IMR-90 (cell line): ENCODE measurements around the gene CORO1C. TPM values are rescaled to one million over a fixed set of nuclear protein-coding genes. Genes with fewer than 3 reads are reported as not detected.

Experiments
- ATAC-seq: fragments of 200-7000 bp; cut with Tn5 transposase; 2 replicates; pipeline ENCODE4 v1.9.1; 2020; ENCODE audit warnings: low read depth, mild to moderate bottlenecking, moderate library complexity
- BruUV-seq: library from RNA; stranded (reverse); fragments of 400-500 nt; replicated peaks from 2 replicates; lab custom pipeline; 2021; lab: Mats Ljungman, UMichigan
- CTCF ChIA-PET: fragments of 300-600 bp; formaldehyde crosslinking; extraction: SDS; loops from one replicate; lab custom pipeline; 2021; ENCODE audit warnings: antibody characterized with exemption; lab: Yijun Ruan, JAX
- POLR2A ChIA-PET: fragments of 300-600 bp; sonication (Branson Sonifier 250); formaldehyde crosslinking; loops from one replicate; lab custom pipeline; 2022; ENCODE audit warnings: antibody characterized with exemption; ENCODE audit not compliant: unreplicated experiment; lab: Charles Lee
- DNase-seq: peaks from one replicate; pipeline ENCODE4 v3.0.0; 2013
- H2AFZ ChIP-seq: replicated peaks from 2 replicates; pipeline ENCODE3; 2013; ENCODE audit warnings: low read length, mild to moderate bottlenecking; ENCODE audit not compliant: poor library complexity
- H2AK5ac ChIP-seq: 2 replicates; pipeline ENCODE4 v1.6.1; 2013; ENCODE audit warnings: low read depth, low read length, inconsistent platforms
- H2AK9ac ChIP-seq: replicated peaks from 2 replicates; pipeline ENCODE3; 2013; ENCODE audit warnings: mild to moderate bottlenecking, low read depth, low read length, moderate library complexity; ENCODE audit not compliant: poor library complexity
- H2BK120ac ChIP-seq: 2 replicates; pipeline ENCODE4 v1.6.1; 2013; ENCODE audit warnings: low read depth, low read length, inconsistent platforms
- H2BK15ac ChIP-seq: 3 replicates; pipeline ENCODE4 v1.6.1; 2013; ENCODE audit warnings: low read depth, low read length, inconsistent platforms
- H2BK20ac ChIP-seq: 2 replicates; pipeline ENCODE4 v1.6.1; 2013; ENCODE audit warnings: low read depth, mild to moderate bottlenecking, inconsistent platforms, low read length, moderate library complexity
- H2BK5ac ChIP-seq: 2 replicates; pipeline ENCODE4 v1.6.1; 2013; ENCODE audit warnings: mild to moderate bottlenecking, low read depth, low read length, inconsistent platforms; ENCODE audit not compliant: poor library complexity, severe bottlenecking
- H3K14ac ChIP-seq: replicated peaks from 2 replicates; pipeline ENCODE4 v1.6.1; 2013; ENCODE audit warnings: low read depth, low read length, inconsistent platforms
- H3K18ac ChIP-seq: 2 replicates; pipeline ENCODE4 v1.6.1; 2013; ENCODE audit warnings: low read depth, low read length, control low read depth
- H3K23ac ChIP-seq: 2 replicates; pipeline ENCODE4 v1.6.1; 2013; ENCODE audit warnings: low read depth, low read length, inconsistent platforms
- H3K27ac ChIP-seq: 2 replicates; pipeline ENCODE4 v1.5.1; 2013; ENCODE audit warnings: mild to moderate bottlenecking, control low read depth, low read length; ENCODE audit not compliant: insufficient read depth
- H3K27me3 ChIP-seq: 2 replicates; pipeline ENCODE4 v1.6.1; 2013; ENCODE audit warnings: low read length; ENCODE audit not compliant: control insufficient read depth, insufficient read depth
- H3K36me3 ChIP-seq: 2 replicates; pipeline ENCODE4 v1.6.1; 2013; ENCODE audit warnings: low read length, mixed read lengths; ENCODE audit not compliant: control insufficient read depth, insufficient read depth
- H3K4ac ChIP-seq: 2 replicates; pipeline ENCODE4 v1.6.1; 2013; ENCODE audit warnings: low read depth, low read length, inconsistent platforms
- H3K4me1 ChIP-seq: 2 replicates; pipeline ENCODE4 v1.6.1; 2013; ENCODE audit warnings: low read length, mixed read lengths; ENCODE audit not compliant: control insufficient read depth, insufficient read depth
- H3K4me2 ChIP-seq: 2 replicates; pipeline ENCODE4 v1.6.1; 2013; ENCODE audit warnings: low read depth, mild to moderate bottlenecking, control low read depth, low read length, moderate library complexity
- H3K4me3 ChIP-seq: 2 replicates; pipeline ENCODE4 v1.5.1; 2013; ENCODE audit warnings: low read depth, mild to moderate bottlenecking, control low read depth, low read length, moderate library complexity; ENCODE audit not compliant: insufficient read depth
- H3K56ac ChIP-seq: 2 replicates; pipeline ENCODE4 v1.6.1; 2013; ENCODE audit warnings: low read length, inconsistent platforms; ENCODE audit not compliant: insufficient read depth; ENCODE audit errors: extremely low read depth
- H3K79me1 ChIP-seq, 2 experiments: 2 replicates each; pipeline ENCODE4 v1.6.1; 2013; ENCODE audit warnings: low read length in 2 of 2, inconsistent platforms in 1 of 2, low read depth in 1 of 2
- H3K9ac ChIP-seq: 2 replicates; pipeline ENCODE4 v1.6.1; 2013; ENCODE audit warnings: low read depth, low read length, control low read depth
- H3K9me1 ChIP-seq: 2 replicates; pipeline ENCODE4 v1.6.1; 2013; ENCODE audit warnings: low read length, inconsistent platforms; ENCODE audit not compliant: insufficient read depth
- H3K9me3 ChIP-seq: 2 replicates; pipeline ENCODE4 v1.6.1; 2013; ENCODE audit warnings: low read length; ENCODE audit not compliant: control insufficient read depth, insufficient read depth
- H4K20me1 ChIP-seq: 2 replicates; pipeline ENCODE4 v1.6.1; 2013; ENCODE audit warnings: low read length, inconsistent platforms; ENCODE audit not compliant: insufficient read depth
- H4K5ac ChIP-seq: 2 replicates; pipeline ENCODE4 v1.6.1; 2013; ENCODE audit warnings: mild to moderate bottlenecking, low read depth, low read length, control low read depth
- H4K8ac ChIP-seq, 2 experiments: 2 replicates each; pipeline ENCODE4 v1.6.1; 2013; ENCODE audit warnings: low read depth in 2 of 2, low read length in 2 of 2, control low read depth in 1 of 2, inconsistent platforms in 1 of 2
- H4K91ac ChIP-seq: 2 replicates; pipeline ENCODE4 v1.6.1; 2013; ENCODE audit warnings: low read depth, low read length, inconsistent platforms; ENCODE audit not compliant: insufficient read depth
- BHLHE40 ChIP-seq: fragments of 150-350 bp; IDR thresholded peaks from 2 replicates; pipeline ENCODE4 v1.6.1; 2016; ENCODE audit warnings: mild to moderate bottlenecking, low read depth, low read length
- CEBPB ChIP-seq: IDR thresholded peaks from 2 replicates; pipeline ENCODE4 v1.6.1; 2012; ENCODE audit warnings: low read depth, low read length, improper control_type of control experiment
- CHD1 ChIP-seq: IDR thresholded peaks from 2 replicates; pipeline ENCODE4 v1.6.1; 2012; ENCODE audit warnings: low read depth, low read length, improper control_type of control experiment
- ELK1 ChIP-seq: fragments of 150-350 bp; IDR thresholded peaks from 2 replicates; pipeline ENCODE4 v1.6.1; 2016; ENCODE audit warnings: low read depth, mild to moderate bottlenecking, low read length, moderate library complexity, borderline replicate concordance
- FOS ChIP-seq: fragments of 150-350 bp; IDR thresholded peaks from 2 replicates; pipeline ENCODE4 v1.6.1; 2016; ENCODE audit warnings: low read depth, low read length
- MAFK ChIP-seq: IDR thresholded peaks from 2 replicates; pipeline ENCODE4 v1.6.1; 2012; ENCODE audit warnings: low read depth, low read length, improper control_type of control experiment
- MXI1 ChIP-seq: IDR thresholded peaks from 2 replicates; pipeline ENCODE4 v1.6.1; 2012; ENCODE audit warnings: low read depth, mild to moderate bottlenecking, low read length, moderate library complexity, borderline replicate concordance
- NFE2L2 ChIP-seq: fragments of 150-350 bp; IDR thresholded peaks from 2 replicates; pipeline ENCODE4 v1.6.1; 2016; ENCODE audit warnings: low read depth, mild to moderate bottlenecking, low read length
- POLR2A ChIP-seq: IDR thresholded peaks from 2 replicates; pipeline ENCODE4 v1.6.1; 2012; ENCODE audit warnings: mild to moderate bottlenecking, low read depth, low read length
- RAD21 ChIP-seq: IDR thresholded peaks from 2 replicates; pipeline ENCODE4 v1.6.1; 2012; ENCODE audit warnings: low read length, improper control_type of control experiment
- RCOR1 ChIP-seq: IDR thresholded peaks from 2 replicates; pipeline ENCODE4 v1.6.1; 2012; ENCODE audit warnings: mild to moderate bottlenecking, low read length, improper control_type of control experiment; ENCODE audit not compliant: insufficient replicate concordance
- RFX5 ChIP-seq: IDR thresholded peaks from 2 replicates; pipeline ENCODE4 v1.8.0; 2012; ENCODE audit warnings: low read depth, mild to moderate bottlenecking, low read length, moderate library complexity
- WGBS, 2 experiments: methylation state at CpG; one replicate each; pipeline versions ENCODE4 v1.1.5 to v1.1.7; 2013; ENCODE audit warnings: missing lambda C conversion rate in 2 of 2; ENCODE audit not compliant: insufficient read length in 1 of 2; ENCODE audit errors: extremely low coverage in 2 of 2; 5-methylcytosine and 5-hydroxymethylcytosine counted together
- dilution Hi-C: fragments of 300-500 bp; cut with HindIII; formaldehyde crosslinking; loops from one replicate; pipeline ENCODE4 v1.14.3; 2018; ENCODE audit warnings: low sequenced_read_pairs; ENCODE audit not compliant: unreplicated experiment
- in situ Hi-C: fragments of 300-500 bp; cut with MboI; formaldehyde crosslinking; loops from 3 replicates; pipeline ENCODE4 v1.14.3; 2019; ENCODE audit warnings: low sequenced_read_pairs, inconsistent platforms, mixed read lengths
- intact Hi-C: fragments of 100-400 bp; cut with micrococcal nuclease; formaldehyde crosslinking; loops from 2 replicates; pipeline ENCODE4 v1.10.0; 2022
- polyA plus RNA-seq, 3 experiments: library from polyadenylated mRNA; depleted of rRNA; stranded (reverse); fragments of >200 nt; gene quantifications; 2 replicates each; pipeline ENCODE4 v1.2.3, GENCODE V29; 2012; ENCODE audit warnings: low replicate concordance in 1 of 3
- total RNA-seq: library from RNA; depleted of rRNA; stranded (reverse); fragments of >200 nt; gene quantifications from 2 replicates; pipeline ENCODE4 v1.2.3, GENCODE V29; 2012
- TF ChIP-seq, protein P1 (sequence below): fragments of 150-350 bp; IDR thresholded peaks from 2 replicates; pipeline ENCODE4 v1.6.1; 2017; ENCODE audit warnings: mild to moderate bottlenecking, antibody characterized with exemption, low read length, low read depth
- TF ChIP-seq, protein P2 (sequence below): conservative IDR thresholded peaks from 2 replicates; pipeline ENCODE4 v1.5.1; 2012; ENCODE audit warnings: mild to moderate bottlenecking, low read depth, low read length, improper control_type of control experiment

The CORO1C gene
- total and polyA plus RNA-seq, 2 of the 4 experiments (the other 2 are of a cell fraction), result 675 to 1,100 TPM

- no peak for TF ChIP-seq MXI1
Observed at GRCh38 chr12:108678104-108678730, 53.1 kb downstream of the CORO1C start (continued).

GRCh38 chr12:108677381-108677780 lies 53.9 kb downstream of the CORO1C start:
- H2BK15ac ChIP-seq, result no peak overlapping the region
- no peak overlapping the region for H4K5ac ChIP-seq
- H4K8ac ChIP-seq, result peak overlapping the region in 1 of 2 experiments; percentile 24; a peak in 1 of 4 replicates
- no peak overlapping the region for H2AFZ ChIP-seq
- H2AK9ac ChIP-seq, result no peak overlapping the region
- H2BK20ac ChIP-seq, result no peak overlapping the region
- H3K4me3 ChIP-seq, result no peak overlapping the region
- H4K20me1 ChIP-seq, result peaks cover 82% of the 10 kb centered on the region
- H3K9me1 ChIP-seq, result peaks cover 13% of the 10 kb centered on the region
- no peaks in the 10 kb centered on the region for H3K9me3 ChIP-seq
- H3K14ac ChIP-seq, result no peak overlapping the region
- H4K91ac ChIP-seq, result no peak overlapping the region
- ATAC-seq (no peak), DNase-seq (no peak)
- H3K4me2 ChIP-seq, result no peak overlapping the region
- H3K36me3 ChIP-seq, result peaks cover 30% of the 10 kb centered on the region
- dilution Hi-C loops, result no loop called here
- intact Hi-C loops, result no loop called here
- H2BK120ac ChIP-seq, result no peak overlapping the region
- no peak overlapping the region for H2BK5ac ChIP-seq
- no peaks in the 10 kb centered on the region for H3K27me3 ChIP-seq
- H3K18ac ChIP-seq, result no peak overlapping the region
- BruUV-seq, result no TSS peak
- POLR2A ChIA-PET, result no interaction called here
- peaks cover 0 to 51% of the 10 kb centered on the region in 2 experiments; a peak in 2 of 4 replicates for H3K79me1 ChIP-seq
- no peak overlapping the region for H2AK5ac ChIP-seq
- WGBS, 2 experiments, result no CpG with 5 or more reads among the region's 3 CpGs
- H3K27ac ChIP-seq, result no peak overlapping the region
- CTCF ChIA-PET, result no interaction called here
- H3K4ac ChIP-seq, result no peak overlapping the region
- peaks cover 2% of the 10 kb centered on the region; the same call in 1 of the 2 replicates for H3K4me1 ChIP-seq
- H3K9ac ChIP-seq, result no peak overlapping the region
- H3K23ac ChIP-seq, result no peak overlapping the region
- in situ Hi-C loops, result no loop called here
- no peak overlapping the region for H3K56ac ChIP-seq
- no peak for TF ChIP-seq BHLHE40
- no peak for TF ChIP-seq MXI1
- TF ChIP-seq RAD21, result no peak
- TF ChIP-seq CEBPB, result no peak
- TF ChIP-seq, protein P1, sequence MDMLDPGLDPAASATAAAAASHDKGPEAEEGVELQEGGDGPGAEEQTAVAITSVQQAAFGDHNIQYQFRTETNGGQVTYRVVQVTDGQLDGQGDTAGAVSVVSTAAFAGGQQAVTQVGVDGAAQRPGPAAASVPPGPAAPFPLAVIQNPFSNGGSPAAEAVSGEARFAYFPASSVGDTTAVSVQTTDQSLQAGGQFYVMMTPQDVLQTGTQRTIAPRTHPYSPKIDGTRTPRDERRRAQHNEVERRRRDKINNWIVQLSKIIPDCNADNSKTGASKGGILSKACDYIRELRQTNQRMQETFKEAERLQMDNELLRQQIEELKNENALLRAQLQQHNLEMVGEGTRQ, result no peak
- no peak for TF ChIP-seq RFX5
- TF ChIP-seq, protein P2, sequence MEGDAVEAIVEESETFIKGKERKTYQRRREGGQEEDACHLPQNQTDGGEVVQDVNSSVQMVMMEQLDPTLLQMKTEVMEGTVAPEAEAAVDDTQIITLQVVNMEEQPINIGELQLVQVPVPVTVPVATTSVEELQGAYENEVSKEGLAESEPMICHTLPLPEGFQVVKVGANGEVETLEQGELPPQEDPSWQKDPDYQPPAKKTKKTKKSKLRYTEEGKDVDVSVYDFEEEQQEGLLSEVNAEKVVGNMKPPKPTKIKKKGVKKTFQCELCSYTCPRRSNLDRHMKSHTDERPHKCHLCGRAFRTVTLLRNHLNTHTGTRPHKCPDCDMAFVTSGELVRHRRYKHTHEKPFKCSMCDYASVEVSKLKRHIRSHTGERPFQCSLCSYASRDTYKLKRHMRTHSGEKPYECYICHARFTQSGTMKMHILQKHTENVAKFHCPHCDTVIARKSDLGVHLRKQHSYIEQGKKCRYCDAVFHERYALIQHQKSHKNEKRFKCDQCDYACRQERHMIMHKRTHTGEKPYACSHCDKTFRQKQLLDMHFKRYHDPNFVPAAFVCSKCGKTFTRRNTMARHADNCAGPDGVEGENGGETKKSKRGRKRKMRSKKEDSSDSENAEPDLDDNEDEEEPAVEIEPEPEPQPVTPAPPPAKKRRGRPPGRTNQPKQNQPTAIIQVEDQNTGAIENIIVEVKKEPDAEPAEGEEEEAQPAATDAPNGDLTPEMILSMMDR, result no peak
- no peak for TF ChIP-seq RCOR1
- TF ChIP-seq CHD1, result no peak
- no peak for TF ChIP-seq ELK1
- no peak for TF ChIP-seq MAFK
- TF ChIP-seq NFE2L2, result no peak
- no peak for TF ChIP-seq POLR2A
- TF ChIP-seq FOS, result no peak
